Endodermal cell (in vitro differentiated cells): ENCODE data around the gene LILRB3. TPM values are rescaled to one million over a fixed set of nuclear protein-coding genes. Genes with fewer than 3 reads are reported as not detected.

ENCODE experiments used
- DNase-seq: peaks from one replicate; pipeline ENCODE4 v3.0.0-alpha.2; 2017
- H3K27ac ChIP-seq: 2 replicates; pipeline ENCODE4 v1.5.1; 2013; ENCODE audit warnings: mild to moderate bottlenecking, low read depth, low read length, moderate library complexity
- H3K27me3 ChIP-seq: 2 replicates; pipeline ENCODE4 v1.6.1; 2013; ENCODE audit warnings: mild to moderate bottlenecking, low read length, moderate library complexity; ENCODE audit not compliant: insufficient read depth, control insufficient read depth, poor library complexity, severe bottlenecking
- H3K36me3 ChIP-seq: 2 replicates; pipeline ENCODE4 v1.7.0; 2013; ENCODE audit warnings: mild to moderate bottlenecking, low read length, moderate library complexity; ENCODE audit not compliant: control insufficient read depth, insufficient read depth
- H3K4me1 ChIP-seq: one replicate; pipeline ENCODE4 v1.7.0; 2013; ENCODE audit warnings: low read length; ENCODE audit not compliant: control insufficient read depth, insufficient read depth
- H3K4me3 ChIP-seq: 2 replicates; pipeline ENCODE4 v1.5.1; 2013; ENCODE audit warnings: mild to moderate bottlenecking, low read length, moderate library complexity
- H3K9ac ChIP-seq: 2 replicates; pipeline ENCODE4 v1.6.1; 2013; ENCODE audit warnings: mild to moderate bottlenecking, low read length, moderate library complexity; ENCODE audit not compliant: poor library complexity, severe bottlenecking; ENCODE audit errors: extremely low read depth
- H3K9me3 ChIP-seq: 2 replicates; pipeline ENCODE4 v1.6.1; 2013; ENCODE audit warnings: mild to moderate bottlenecking, low read length, moderate library complexity; ENCODE audit not compliant: control insufficient read depth
- H3K27ac Mint-ChIP-seq: 2 replicates; pipeline ENCODE4 v1.8.0; 2020; ENCODE audit warnings: mixed read lengths
- H3K27me3 Mint-ChIP-seq: 2 replicates; pipeline ENCODE4 v1.8.0; 2021; ENCODE audit warnings: mild to moderate bottlenecking, mixed read lengths; ENCODE audit not compliant: insufficient read depth
- H3K36me3 Mint-ChIP-seq: 2 replicates; pipeline ENCODE4 v1.8.0; 2020; ENCODE audit warnings: low read depth, mixed read lengths
- H3K4me1 Mint-ChIP-seq: 2 replicates; pipeline ENCODE4 v1.8.0; 2020; ENCODE audit warnings: mixed read lengths
- H3K4me3 Mint-ChIP-seq: 2 replicates; pipeline ENCODE4 v1.8.0; 2020; ENCODE audit warnings: mild to moderate bottlenecking, moderate library complexity, mixed read lengths
- H3K9me3 Mint-ChIP-seq: 2 replicates; pipeline ENCODE4 v1.8.0; 2020; ENCODE audit warnings: mild to moderate bottlenecking, mixed read lengths
- CTCF ChIP-seq: fragments of 200-600 bp; sonication (generic); conservative IDR thresholded peaks from 2 replicates; pipeline ENCODE4 v1.5.0; 2021; ENCODE audit warnings: antibody characterized with exemption, mild to moderate bottlenecking
- WGBS, 2 experiments: methylation state at CpG; one replicate each; pipeline versions ENCODE4 v1.1.5 to v1.1.7; 2013; ENCODE audit warnings: missing lambda C conversion rate in 2 of 2, mixed read lengths in 1 of 2; ENCODE audit not compliant: insufficient coverage in 1 of 2, insufficient read length in 1 of 2; 5-methylcytosine and 5-hydroxymethylcytosine counted together
- total RNA-seq, 2 donors: library from RNA; stranded (reverse); fragmentation: NEBNext Ultra II Directional in 1 of 2; extraction: Animal tissue kit (Norgen Biotek cat#: 25700) in 1 of 2; gene quantifications; 2 replicates in 1 of 2; 3 replicates in 1 of 2; pipeline ENCODE4 v1.2.1, GENCODE V29; 2021

Gene LILRB3
- total RNA-seq, 2 donors from 2014 or later = not detected

GRCh38 chr19:54252845-54253244 is 30.0 kb upstream of the LILRB3 start:
- Mint-ChIP-seq H3K4me3 (no peak overlapping the region), H3K36me3 (no peaks in the 10 kb centered on the region), H3K27ac (no peak overlapping the region), H3K27me3 (peaks cover 10% of the 10 kb centered on the region), H3K4me1 (no peaks in the 10 kb centered on the region), H3K9me3 (no peaks in the 10 kb centered on the region)
- Histone ChIP-seq H3K9ac (no peak overlapping the region), H3K4me1 (no peaks in the 10 kb centered on the region), H3K9me3 (no peaks in the 10 kb centered on the region), H3K4me3 (no peak overlapping the region), H3K27ac (no peak overlapping the region), H3K36me3 (no peaks in the 10 kb centered on the region), H3K27me3 (no peaks in the 10 kb centered on the region)
- no peak for TF ChIP-seq CTCF
- no peak for DNase-seq
- 94 to 100% methylated on average over 1 to 11 of the region's 11 CpGs for WGBS, 2 experiments

GRCh38 chr19:54252243-54252642 is 29.4 kb upstream of the LILRB3 start:
- H3K27me3 ChIP-seq = no peaks in the 10 kb centered on the region
- DNase-seq = no peak
- H3K4me3 ChIP-seq = no peak overlapping the region
- H3K4me1 ChIP-seq = no peaks in the 10 kb centered on the region
- H3K36me3 ChIP-seq = no peaks in the 10 kb centered on the region
- no peaks in the 10 kb centered on the region for H3K9me3 ChIP-seq
- Mint-ChIP-seq H3K27ac (no peak overlapping the region), H3K27me3 (peaks cover 14% of the 10 kb centered on the region), H3K4me1 (no peaks in the 10 kb centered on the region), H3K9me3 (no peaks in the 10 kb centered on the region), H3K36me3 (no peaks in the 10 kb centered on the region), H3K4me3 (no peak overlapping the region)
- no peak for TF ChIP-seq CTCF
- H3K9ac ChIP-seq = no peak overlapping the region
- H3K27ac ChIP-seq = no peak overlapping the region
- 84 to 87% methylated on average over 4 to 9 of the region's 9 CpGs for WGBS, 2 experiments

- peaks cover 14% of the 10 kb centered on the region for H3K27me3 Mint-ChIP-seq
- no peak overlapping the region for H3K4me3 Mint-ChIP-seq
- H3K36me3 ChIP-seq = no peaks in the 10 kb centered on the region
- DNase-seq = peak; percentile 7
- H3K27me3 ChIP-seq = no peaks in the 10 kb centered on the region
- TF ChIP-seq CTCF = no peak
- no peaks in the 10 kb centered on the region for H3K4me1 ChIP-seq
- H3K9me3 Mint-ChIP-seq = no peaks in the 10 kb centered on the region
- H3K27ac Mint-ChIP-seq = no peak overlapping the region
- H3K9me3 ChIP-seq = no peaks in the 10 kb centered on the region
- no peaks in the 10 kb centered on the region for H3K36me3 Mint-ChIP-seq
- H3K27ac ChIP-seq = no peak overlapping the region
- H3K9ac ChIP-seq = no peak overlapping the region
- 82 to 92% methylated on average over 5 to 8 of the region's 8 CpGs for WGBS, 2 experiments
- no peak overlapping the region for H3K4me3 ChIP-seq
- H3K4me1 Mint-ChIP-seq = no peaks in the 10 kb centered on the region
These were observed 25.3 kb upstream of the LILRB3 start for GRCh38 chr19:54248016-54248601.
